ENCODE measurements around the gene MCEE.
A peak's percentile ranks its signal among the peaks of the same experiment; 100 is the strongest.
"Not testable (repeated sequence)": the region's sequence is repeated elsewhere in the genome, so short reads cannot be mapped to it uniquely, and the experiment has no call there.

Gene MCEE

DNA sequence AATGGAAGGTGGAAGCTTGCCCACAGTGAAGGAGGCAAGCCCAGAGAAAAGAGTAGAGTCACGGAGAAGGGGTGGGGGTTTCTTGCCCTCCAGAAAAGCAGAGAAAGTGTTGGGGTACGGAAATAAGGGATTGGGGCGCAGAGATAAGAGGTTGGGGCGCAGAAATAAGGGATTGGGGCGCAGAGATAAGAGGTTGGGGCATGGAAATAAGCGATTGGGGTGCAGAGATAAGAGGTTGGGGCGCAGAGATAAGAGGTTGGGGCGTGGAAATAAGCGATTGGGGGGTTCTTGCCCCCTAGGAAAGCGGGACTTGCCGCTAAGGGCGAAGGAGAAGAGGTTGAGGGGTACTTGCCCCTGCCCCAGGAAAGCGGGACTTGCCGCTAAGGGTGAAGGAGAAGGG is 40.6 kb downstream of the MCEE start:
- H2BK120ac ChIP-seq (ENCODE audit: low read depth, low read length); H4K5ac ChIP-seq (ENCODE audit: low read length); H3K4me3 ChIP-seq (ENCODE audit: low read length); H2AK5ac ChIP-seq (ENCODE audit: low read length); H3K27ac ChIP-seq (ENCODE audit: low read depth, low read length); H3K4me2 ChIP-seq (ENCODE audit: low read length); H3K4me1 ChIP-seq (ENCODE audit: control insufficient read depth, low read depth, low read length); H3K79me2 ChIP-seq (ENCODE audit: control insufficient read depth, insufficient read depth, low read length); H2BK15ac ChIP-seq (replicated peaks; ENCODE audit: low read depth); H3K23ac ChIP-seq (ENCODE audit: low read length); H3K56ac ChIP-seq (ENCODE audit: low read length); H3K27me3 ChIP-seq (ENCODE audit: insufficient read depth, low read length, poor library complexity); H3K36me3 ChIP-seq (ENCODE audit: control insufficient read depth, insufficient read depth, low read length); DNase-seq; H3K79me1 ChIP-seq (ENCODE audit: low read length); H3K9ac ChIP-seq (ENCODE audit: low read length); H2BK5ac ChIP-seq (ENCODE audit: low read length); H4K8ac ChIP-seq (ENCODE audit: low read depth, low read length); H3K18ac ChIP-seq (ENCODE audit: low read length); H3K4ac ChIP-seq (ENCODE audit: low read depth, low read length): not testable (repeated sequence)
- WGBS (ENCODE audit: extremely low coverage, insufficient coverage, low lambda C conversion rate) = no CpG with 5 or more reads among the region's 14 CpGs

DNA sequence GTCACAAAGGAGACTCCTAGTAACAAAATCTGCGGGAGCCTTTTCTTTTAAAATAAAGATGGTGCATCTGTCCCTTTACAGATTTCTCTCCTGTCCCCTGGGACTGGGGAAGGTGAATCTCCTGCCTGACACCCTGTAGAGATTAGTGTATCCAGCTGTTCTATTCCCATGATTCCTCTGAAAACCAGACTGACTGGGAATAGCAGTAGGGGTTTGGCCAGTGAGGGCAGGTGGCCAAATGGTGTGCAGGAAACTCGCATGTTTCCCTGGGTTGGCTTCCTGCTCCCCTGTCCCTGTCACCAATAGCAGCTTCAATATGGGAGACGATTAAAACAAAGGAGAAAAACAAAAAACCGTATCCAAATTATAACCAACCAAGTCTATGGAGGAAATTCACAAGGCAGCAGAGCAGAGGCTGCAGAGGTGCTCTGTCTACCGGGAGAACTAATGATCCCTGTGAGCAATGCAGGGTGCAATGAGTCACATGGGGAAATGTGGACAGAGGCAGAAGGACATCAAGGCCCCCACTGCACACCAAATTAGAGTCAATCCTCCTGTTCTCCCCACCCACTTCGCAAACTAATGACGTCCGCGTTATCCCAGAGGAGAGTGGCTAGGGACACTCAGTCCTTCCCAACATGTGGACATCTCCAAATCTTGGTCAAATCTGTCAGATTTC is 44.6 kb downstream of the MCEE start:
- H3K36me3 ChIP-seq (ENCODE audit: control insufficient read depth, insufficient read depth, low read length); H2AK5ac ChIP-seq (ENCODE audit: low read length); H3K27ac ChIP-seq (ENCODE audit: low read depth, low read length); H3K4me1 ChIP-seq (ENCODE audit: control insufficient read depth, low read depth, low read length); H3K79me2 ChIP-seq (ENCODE audit: control insufficient read depth, insufficient read depth, low read length); H2BK5ac ChIP-seq (ENCODE audit: low read length); H3K23ac ChIP-seq (ENCODE audit: low read length); H3K79me1 ChIP-seq (ENCODE audit: low read length); H2BK120ac ChIP-seq (ENCODE audit: low read depth, low read length); H3K9ac ChIP-seq (ENCODE audit: low read length); H2BK15ac ChIP-seq (replicated peaks; ENCODE audit: low read depth); H4K8ac ChIP-seq (ENCODE audit: low read depth, low read length); H3K18ac ChIP-seq (ENCODE audit: low read length); H3K4me2 ChIP-seq (ENCODE audit: low read length); H4K5ac ChIP-seq (ENCODE audit: low read length); H3K27me3 ChIP-seq (ENCODE audit: insufficient read depth, low read length, poor library complexity); H3K4me3 ChIP-seq (ENCODE audit: low read length): not testable (repeated sequence)
- Histone ChIP-seq H3K4ac (ENCODE audit: low read depth, low read length) (peak overlapping the region; percentile 16), H3K56ac (ENCODE audit: low read length) (peak overlapping the region; percentile 42)
- peak; percentile 43 for DNase-seq
- WGBS (ENCODE audit: extremely low coverage, insufficient coverage, low lambda C conversion rate) = no CpG with 5 or more reads among the region's 9 CpGs

DNA sequence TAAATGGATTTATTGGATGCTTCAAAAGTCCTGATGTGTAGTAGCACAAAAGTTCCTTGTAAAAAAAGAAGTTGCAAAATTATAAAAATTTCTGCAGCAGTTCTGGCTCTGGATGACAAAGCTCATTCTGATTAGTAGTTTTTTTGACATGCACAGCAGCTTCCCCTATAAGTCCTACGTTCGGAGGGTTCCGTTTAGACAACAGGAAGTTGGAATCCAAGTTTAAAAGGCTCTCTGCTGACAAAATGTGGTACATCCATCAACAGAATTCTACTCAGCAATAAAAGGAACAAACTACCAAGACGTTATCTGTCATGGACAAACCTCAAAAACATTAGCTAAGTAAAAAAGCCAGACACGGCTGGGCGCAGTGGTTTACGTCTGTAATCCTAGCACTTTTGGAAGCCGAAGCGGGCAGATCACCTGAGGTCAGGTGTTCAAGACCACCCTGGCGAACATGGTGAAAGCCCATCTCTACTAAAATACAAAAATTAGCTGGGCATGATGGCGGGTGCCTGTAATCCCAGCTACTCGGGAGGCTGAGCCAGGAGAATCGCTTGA is 46.2 kb downstream of the MCEE start:
- not testable (repeated sequence) for H4K8ac ChIP-seq (ENCODE audit: low read depth, low read length); H3K4me2 ChIP-seq (ENCODE audit: low read length); H2BK120ac ChIP-seq (ENCODE audit: low read depth, low read length); H3K36me3 ChIP-seq (ENCODE audit: control insufficient read depth, insufficient read depth, low read length); H3K4me3 ChIP-seq (ENCODE audit: low read length); H3K56ac ChIP-seq (ENCODE audit: low read length); H3K79me1 ChIP-seq (ENCODE audit: low read length); H3K27me3 ChIP-seq (ENCODE audit: insufficient read depth, low read length, poor library complexity); H2BK15ac ChIP-seq (replicated peaks; ENCODE audit: low read depth); H3K4ac ChIP-seq (ENCODE audit: low read depth, low read length); H3K9ac ChIP-seq (ENCODE audit: low read length); H3K4me1 ChIP-seq (ENCODE audit: control insufficient read depth, low read depth, low read length); H3K79me2 ChIP-seq (ENCODE audit: control insufficient read depth, insufficient read depth, low read length); H3K27ac ChIP-seq (ENCODE audit: low read depth, low read length); H3K18ac ChIP-seq (ENCODE audit: low read length); H4K5ac ChIP-seq (ENCODE audit: low read length); H3K23ac ChIP-seq (ENCODE audit: low read length); DNase-seq; H2AK5ac ChIP-seq (ENCODE audit: low read length); H2BK5ac ChIP-seq (ENCODE audit: low read length)
- no CpG with 5 or more reads among the region's 13 CpGs for WGBS (ENCODE audit: extremely low coverage, insufficient coverage, low lambda C conversion rate)

DNA sequence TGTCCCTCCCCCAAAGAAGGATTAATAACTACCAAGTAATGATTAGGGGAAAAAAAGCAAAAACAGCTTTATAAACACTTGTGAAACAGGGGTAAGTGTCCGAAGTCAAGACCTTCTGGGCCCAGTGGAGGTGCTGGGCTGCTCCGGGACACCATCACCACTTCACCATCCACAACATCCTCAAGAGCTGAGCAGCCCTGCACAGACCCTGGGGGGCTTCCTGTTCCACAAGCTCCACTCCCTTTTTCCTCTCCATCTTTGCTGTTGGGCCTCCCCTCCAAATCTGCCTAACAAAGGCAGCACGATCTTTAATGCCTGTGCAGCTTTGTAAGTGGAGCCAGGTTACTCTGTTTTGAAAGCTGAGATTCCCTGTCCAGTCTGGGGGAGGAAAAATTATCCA is 46.7 kb downstream of the MCEE start:
- not testable (repeated sequence) for H3K27ac ChIP-seq (ENCODE audit: low read depth, low read length); H2AK5ac ChIP-seq (ENCODE audit: low read length); H2BK15ac ChIP-seq (replicated peaks; ENCODE audit: low read depth); H3K36me3 ChIP-seq (ENCODE audit: control insufficient read depth, insufficient read depth, low read length); H3K4me2 ChIP-seq (ENCODE audit: low read length); H3K79me2 ChIP-seq (ENCODE audit: control insufficient read depth, insufficient read depth, low read length); H2BK120ac ChIP-seq (ENCODE audit: low read depth, low read length); H4K8ac ChIP-seq (ENCODE audit: low read depth, low read length); H3K4me3 ChIP-seq (ENCODE audit: low read length); H3K18ac ChIP-seq (ENCODE audit: low read length); H3K9ac ChIP-seq (ENCODE audit: low read length); H3K4me1 ChIP-seq (ENCODE audit: control insufficient read depth, low read depth, low read length); H3K79me1 ChIP-seq (ENCODE audit: low read length); H4K5ac ChIP-seq (ENCODE audit: low read length); H3K27me3 ChIP-seq (ENCODE audit: insufficient read depth, low read length, poor library complexity); H3K23ac ChIP-seq (ENCODE audit: low read length); H3K4ac ChIP-seq (ENCODE audit: low read depth, low read length); DNase-seq; H3K56ac ChIP-seq (ENCODE audit: low read length); H2BK5ac ChIP-seq (ENCODE audit: low read length)
- WGBS (ENCODE audit: extremely low coverage, insufficient coverage, low lambda C conversion rate) = no CpG with 5 or more reads among the region's 3 CpGs

DNA sequence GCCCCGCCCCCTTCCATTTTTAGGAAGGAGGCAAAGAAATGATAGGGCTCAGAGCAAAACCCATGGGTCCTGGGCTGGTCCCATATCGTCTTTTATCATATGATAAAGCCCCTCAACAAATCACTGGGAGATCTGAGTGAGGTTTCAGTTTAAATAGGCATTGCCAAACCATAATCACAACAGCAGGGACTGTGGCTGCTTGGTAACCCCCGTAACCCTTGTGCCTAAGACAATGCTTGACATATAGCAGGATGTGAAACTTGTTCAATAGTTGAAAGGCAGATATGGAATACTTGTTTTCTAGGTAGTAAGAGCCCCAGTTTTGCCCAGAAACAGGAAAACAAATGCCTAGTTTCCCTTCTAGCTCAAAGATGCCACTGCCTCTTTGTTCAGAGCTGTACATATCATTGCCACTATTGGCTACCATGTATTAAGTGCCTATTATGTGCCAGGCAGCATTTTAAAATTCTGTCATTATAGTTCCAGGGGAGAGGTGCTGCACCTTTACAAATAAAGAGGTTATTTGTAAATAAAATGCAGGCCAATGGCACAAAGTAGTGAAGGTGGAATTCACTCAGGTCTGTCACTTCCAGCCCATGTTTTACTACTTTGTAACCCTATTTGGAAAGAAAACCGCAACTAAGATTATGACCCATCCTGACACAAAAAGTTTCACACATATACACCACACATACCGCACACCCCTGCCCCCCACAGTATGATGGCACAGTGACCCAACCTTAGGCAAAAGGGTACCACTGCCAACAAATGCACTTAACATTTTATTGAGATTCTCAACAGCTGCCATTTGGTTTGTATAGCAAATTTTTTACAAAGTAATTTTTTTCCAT is 47.4 kb downstream of the MCEE start:
- Histone ChIP-seq H2AK5ac (ENCODE audit: low read length) (no peak overlapping the region), H3K4me1 (ENCODE audit: control insufficient read depth, low read depth, low read length) (peaks cover 5% of the 10 kb centered on the region), H3K56ac (ENCODE audit: low read length) (no peak overlapping the region), H3K4ac (ENCODE audit: low read depth, low read length) (no peak overlapping the region), H3K79me2 (ENCODE audit: control insufficient read depth, insufficient read depth, low read length) (no peaks in the 10 kb centered on the region), H3K4me3 (ENCODE audit: low read length) (no peak overlapping the region), H3K36me3 (ENCODE audit: control insufficient read depth, insufficient read depth, low read length) (peaks cover 4% of the 10 kb centered on the region), H3K79me1 (ENCODE audit: low read length) (no peaks in the 10 kb centered on the region), H3K27me3 (ENCODE audit: insufficient read depth, low read length, poor library complexity) (no peaks in the 10 kb centered on the region), H4K5ac (ENCODE audit: low read length) (no peak overlapping the region), H4K8ac (ENCODE audit: low read depth, low read length) (no peak overlapping the region), H3K23ac (ENCODE audit: low read length) (no peak overlapping the region), H2BK15ac (replicated peaks; ENCODE audit: low read depth) (no peak overlapping the region), H3K9ac (ENCODE audit: low read length) (no peak overlapping the region), H3K27ac (ENCODE audit: low read depth, low read length) (no peak overlapping the region), H3K18ac (ENCODE audit: low read length) (no peak overlapping the region), H3K4me2 (ENCODE audit: low read length) (no peak overlapping the region), H2BK120ac (ENCODE audit: low read depth, low read length) (no peak overlapping the region), H2BK5ac (ENCODE audit: low read length) (no peak overlapping the region)
- no CpG with 5 or more reads among the region's 5 CpGs for WGBS (ENCODE audit: extremely low coverage, insufficient coverage, low lambda C conversion rate)
- DNase-seq = no peak
